ENCODE data around the gene WNK4.
"Not testable (repeated sequence)": the region's sequence is repeated elsewhere in the genome, so short reads cannot be mapped to it uniquely, and the experiment has no call there.

Gene WNK4

DNA sequence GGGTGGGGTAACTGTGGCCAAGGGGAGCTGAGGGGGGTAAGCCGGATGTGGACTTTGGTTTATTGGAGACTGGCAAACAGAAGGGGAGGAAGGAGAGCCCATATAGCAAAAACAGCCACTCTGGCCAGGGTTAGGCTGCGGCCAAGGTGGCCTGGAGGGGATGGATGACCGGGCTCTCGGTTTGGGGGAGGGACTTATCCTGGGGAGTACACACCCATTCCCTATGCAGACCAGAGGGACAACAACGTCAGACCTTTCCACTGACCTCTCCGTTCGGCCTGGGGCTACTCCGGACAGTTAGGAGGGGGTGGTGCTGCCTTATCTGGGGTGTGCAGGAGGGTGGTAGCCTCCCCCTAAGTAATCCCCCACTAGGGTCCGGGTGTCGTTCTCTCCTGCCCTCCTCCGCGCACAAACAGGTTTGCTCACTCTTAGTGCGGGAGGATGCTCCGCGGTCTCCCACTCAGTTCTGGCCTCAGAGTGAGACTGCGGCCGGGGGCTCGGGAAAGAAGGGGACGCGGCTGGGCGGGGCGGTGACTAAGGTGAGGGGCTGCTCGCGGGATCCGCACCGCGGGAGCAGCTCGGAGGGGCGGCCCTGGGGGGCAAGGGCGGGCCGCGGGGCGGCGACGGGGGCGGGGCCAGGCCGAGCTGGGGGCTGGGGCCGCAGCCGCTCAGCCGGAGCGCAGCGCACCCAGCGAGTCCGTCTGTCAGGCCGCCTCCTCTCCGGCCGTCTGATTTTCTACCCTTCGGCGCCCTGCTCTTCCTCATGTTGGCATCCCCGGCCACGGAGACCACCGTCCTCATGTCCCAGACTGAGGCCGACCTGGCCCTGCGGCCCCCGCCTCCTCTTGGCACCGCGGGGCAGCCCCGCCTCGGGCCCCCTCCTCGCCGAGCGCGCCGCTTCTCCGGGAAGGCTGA is at the start of gene WNK4:
TSS of gene WNK4 (plus strand) at position 675 of the 915 bp plus-strand sequence. CDS start at position 764, 89 bp downstream.
- no peak for DNase-seq (ENCODE audit: low read depth)

DNA sequence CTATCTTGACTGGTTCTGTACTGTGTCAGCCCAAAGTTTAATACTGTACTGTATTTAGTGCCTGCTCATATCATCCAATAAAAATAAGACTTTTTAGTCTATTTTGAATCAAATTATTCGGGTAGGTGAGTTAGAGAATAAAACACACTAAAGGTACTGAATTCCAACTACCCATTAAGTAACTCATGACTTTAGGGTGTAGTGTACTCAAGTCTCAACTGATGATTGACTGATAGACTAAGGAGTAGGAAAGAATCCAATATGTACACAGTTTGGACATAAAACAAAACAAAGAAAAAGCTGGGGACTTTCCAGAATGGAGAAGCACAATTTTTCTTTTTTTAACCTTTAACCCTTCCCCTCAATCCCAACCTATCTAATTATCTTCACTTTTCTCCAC is 39.7 kb upstream of the WNK4 start:
- DNase-seq (ENCODE audit: low read depth): no peak

DNA sequence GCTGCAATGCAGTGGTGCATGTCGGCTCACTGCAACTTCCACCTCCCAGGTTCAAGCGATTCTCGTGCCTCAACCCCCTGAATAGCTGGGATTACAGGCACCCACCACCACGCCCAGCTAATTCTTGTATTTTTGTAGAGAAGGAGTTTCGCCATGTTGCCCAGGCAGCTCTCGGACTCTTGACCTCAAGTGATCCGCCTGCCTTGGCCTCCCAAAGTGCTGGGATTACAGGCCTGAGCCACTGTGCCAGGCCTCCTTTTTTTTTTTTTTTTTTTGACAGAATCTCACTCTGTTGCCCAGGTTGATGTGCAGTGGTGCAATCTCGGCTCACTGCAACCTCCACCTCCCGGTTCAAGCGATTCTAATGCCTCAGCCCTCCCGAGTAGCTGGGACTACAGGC is 37.5 kb upstream of the WNK4 start:
- DNase-seq (ENCODE audit: low read depth): not testable (repeated sequence)

GRCh38 chr17:42743595-42744282 is 36.7 kb upstream of the WNK4 start:
- DNase-seq (ENCODE audit: low read depth): no peak

DNA sequence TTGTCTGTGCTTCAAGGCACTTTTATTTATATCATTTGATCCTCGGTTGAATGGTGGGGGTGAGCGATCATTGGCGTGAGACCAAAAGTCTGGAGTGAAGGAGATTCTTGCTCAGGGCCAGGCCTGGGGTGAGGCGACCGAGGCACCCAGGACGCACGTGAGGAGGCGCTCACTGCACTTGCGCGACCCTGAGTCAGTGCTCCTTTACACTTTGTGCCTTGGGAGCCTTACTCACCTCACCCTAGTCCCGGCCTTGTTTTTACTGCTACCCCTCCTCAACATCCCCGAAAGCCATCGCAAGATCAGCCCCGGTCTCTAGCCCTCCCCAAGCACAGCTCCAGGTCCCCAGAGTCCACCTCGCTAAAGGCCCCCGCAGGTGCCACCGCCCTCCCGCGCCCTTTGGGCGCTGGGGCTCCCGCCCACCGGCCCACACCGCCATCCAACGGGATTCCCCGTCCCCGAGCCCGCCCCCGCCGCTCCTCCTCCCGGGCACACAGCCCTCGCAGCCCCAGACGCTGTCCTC is 36.1 kb upstream of the WNK4 start:
- peak; percentile 61 for DNase-seq (ENCODE audit: low read depth)

GRCh38 chr17:42744806-42745617 is 35.4 kb upstream of the WNK4 start, which contains the start of gene EZH1:
Gene EZH1 (minus strand): TSS chr17:42745040. CDS start chr17:42728941, 16,099 bp downstream.
- peak; percentile 81 for DNase-seq (ENCODE audit: low read depth)

GRCh38 chr17:42748202-42748907 is 32.1 kb upstream of the WNK4 start:
- no peak for DNase-seq (ENCODE audit: low read depth)

GRCh38 chr17:42748908-42749798 is 31.3 kb upstream of the WNK4 start:
- DNase-seq (ENCODE audit: low read depth): no peak

GRCh38 chr17:42750739-42751344 is 29.6 kb upstream of the WNK4 start:
- no peak for DNase-seq (ENCODE audit: low read depth)

GRCh38 chr17:42751628-42752027 is 28.8 kb upstream of the WNK4 start:
- no peak for DNase-seq (ENCODE audit: low read depth)

GRCh38 chr17:42754782-42755181 is 25.6 kb upstream of the WNK4 start:
- DNase-seq (ENCODE audit: low read depth): no peak

DNA sequence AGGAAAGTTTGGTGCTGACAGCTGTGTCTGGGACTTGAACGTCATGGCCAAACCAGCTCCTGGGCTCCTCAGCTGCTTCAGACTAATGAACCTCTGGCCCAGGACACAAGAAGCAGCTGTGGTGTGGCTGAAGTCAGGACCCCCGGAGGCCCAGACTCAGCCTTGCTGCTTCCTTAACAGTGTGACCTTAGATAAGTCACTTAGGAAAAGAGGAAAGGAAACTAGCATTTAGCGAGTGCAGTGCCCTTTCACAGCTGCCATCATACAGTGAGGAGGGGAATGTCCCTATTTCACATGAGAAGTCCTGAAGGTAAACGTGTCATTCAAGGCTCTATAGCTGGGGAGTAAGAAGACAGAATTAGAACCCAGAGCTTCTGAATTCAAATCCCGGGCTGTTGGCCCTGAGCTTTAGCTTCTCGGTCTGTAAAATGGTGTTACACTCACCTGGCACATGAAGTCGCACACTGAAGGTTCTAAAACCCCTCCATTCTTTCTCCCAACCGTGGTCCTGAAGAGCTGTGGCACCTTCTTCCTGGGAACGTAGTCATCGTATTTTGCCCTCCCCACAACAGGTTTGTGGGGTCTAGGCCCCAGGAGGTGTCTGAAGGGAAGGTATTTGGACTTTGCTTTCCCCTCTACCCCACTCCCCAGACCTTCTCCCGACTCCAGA is 20.3 kb upstream of the WNK4 start:
- no peak for DNase-seq (ENCODE audit: low read depth)

- no peak for DNase-seq (ENCODE audit: low read depth)
Observed at GRCh38 chr17:42760652-42761581, 19.5 kb upstream of the WNK4 start, which contains the start of gene RAMP2. Gene RAMP2 (plus strand): TSS chr17:42761227. CDS start chr17:42761262, 35 bp downstream.

GRCh38 chr17:42761638-42762037 is 18.8 kb upstream of the WNK4 start:
- no peak for DNase-seq (ENCODE audit: low read depth)

DNA sequence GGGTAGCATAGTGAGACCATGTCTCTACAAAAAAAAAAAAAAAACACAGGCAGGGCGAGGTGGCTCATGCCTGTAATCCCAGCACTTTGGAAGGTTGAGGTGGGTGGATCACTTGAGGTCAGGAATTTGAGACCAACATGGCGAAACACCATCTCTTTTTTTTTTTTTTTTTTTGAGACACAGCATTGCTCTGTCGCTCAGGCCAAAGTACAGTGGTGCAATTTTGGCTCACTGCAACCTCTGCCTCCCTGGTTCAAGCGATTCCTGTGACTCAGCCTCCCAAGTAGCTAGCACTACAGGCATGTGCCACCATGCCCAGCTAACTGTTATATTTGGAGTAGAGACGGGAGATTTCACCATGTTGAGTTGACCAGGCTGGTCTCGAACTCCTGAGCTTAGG is 14.3 kb upstream of the WNK4 start:
- DNase-seq (ENCODE audit: low read depth): no peak

GRCh38 chr17:42767512-42767911 is 12.9 kb upstream of the WNK4 start:
- DNase-seq (ENCODE audit: low read depth): no peak

- DNase-seq (ENCODE audit: low read depth): not testable (repeated sequence)
Observed at GRCh38 chr17:42768006-42768405, 12.4 kb upstream of the WNK4 start.

DNA sequence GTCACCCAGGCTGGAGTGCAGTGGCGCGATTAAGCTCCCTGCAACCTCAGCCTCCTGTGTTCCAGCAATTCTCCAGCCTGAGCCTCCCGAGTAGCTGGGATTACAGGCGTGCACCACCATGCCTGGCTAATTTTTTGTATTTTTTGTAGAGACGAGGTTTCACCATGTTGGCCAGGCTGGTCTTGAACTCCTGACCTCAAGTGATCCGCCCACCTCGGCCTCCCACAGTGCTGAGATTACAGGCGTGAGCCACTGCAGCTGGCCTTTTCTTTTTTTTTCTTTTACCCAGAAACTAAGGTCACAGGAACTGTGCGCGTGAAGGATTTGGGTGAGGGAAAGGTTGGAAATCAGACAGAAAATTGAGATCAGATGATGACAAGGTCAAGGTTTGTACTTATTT is 10.4 kb upstream of the WNK4 start:
- DNase-seq (ENCODE audit: low read depth): not testable (repeated sequence)

Measured in stimulated activated CD8-positive, alpha-beta memory T cell treated with anti-CD3 and anti-CD28 coated beads, Interleukin-4, amount 100 ng/mL, for 24 hours (primary cell).